Progenitor cell of endocrine pancreas (in vitro differentiated cells): ENCODE measurements around the gene PARVA. TPM values are rescaled to one million over a fixed set of nuclear protein-coding genes. Genes with fewer than 3 reads are reported as not detected.

Experiments
- DNase-seq: peaks from one replicate; pipeline ENCODE4 v3.0.0; 2021; ENCODE audit warnings: low spot score; ENCODE audit not compliant: unreplicated experiment
- H3K27ac Mint-ChIP-seq: 2 replicates; pipeline ENCODE4 v1.8.0; 2021; ENCODE audit warnings: mild to moderate bottlenecking, moderate library complexity, mixed read lengths
- H3K27me3 Mint-ChIP-seq: 2 replicates; pipeline ENCODE4 v1.8.0; 2021; ENCODE audit warnings: mixed read lengths
- H3K36me3 Mint-ChIP-seq: 2 replicates; pipeline ENCODE4 v1.8.0; 2022; ENCODE audit warnings: mixed read lengths; ENCODE audit not compliant: insufficient read depth
- H3K4me1 Mint-ChIP-seq: 2 replicates; pipeline ENCODE4 v1.8.0; 2021; ENCODE audit warnings: low read depth, mixed read lengths
- H3K4me3 Mint-ChIP-seq: 2 replicates; pipeline ENCODE4 v1.8.0; 2021; ENCODE audit warnings: low read depth, mild to moderate bottlenecking, moderate library complexity, mixed read lengths
- H3K9me3 Mint-ChIP-seq: 2 replicates; pipeline ENCODE4 v1.8.0; 2021; ENCODE audit warnings: low read depth, mixed read lengths
- total RNA-seq: library from RNA; stranded (reverse); gene quantifications from 2 replicates; pipeline ENCODE4 v1.2.1, GENCODE V29; 2021
- TF ChIP-seq, protein P1 (sequence below): fragments of 200-600 bp; sonication (generic); IDR thresholded peaks from one replicate; pipeline ENCODE4 v1.5.0; 2021; ENCODE audit warnings: antibody characterized with exemption, mild to moderate bottlenecking; ENCODE audit not compliant: unreplicated experiment

Gene PARVA
- total RNA-seq, 1 donor from 2014 or later, result 49.3 TPM

DNA sequence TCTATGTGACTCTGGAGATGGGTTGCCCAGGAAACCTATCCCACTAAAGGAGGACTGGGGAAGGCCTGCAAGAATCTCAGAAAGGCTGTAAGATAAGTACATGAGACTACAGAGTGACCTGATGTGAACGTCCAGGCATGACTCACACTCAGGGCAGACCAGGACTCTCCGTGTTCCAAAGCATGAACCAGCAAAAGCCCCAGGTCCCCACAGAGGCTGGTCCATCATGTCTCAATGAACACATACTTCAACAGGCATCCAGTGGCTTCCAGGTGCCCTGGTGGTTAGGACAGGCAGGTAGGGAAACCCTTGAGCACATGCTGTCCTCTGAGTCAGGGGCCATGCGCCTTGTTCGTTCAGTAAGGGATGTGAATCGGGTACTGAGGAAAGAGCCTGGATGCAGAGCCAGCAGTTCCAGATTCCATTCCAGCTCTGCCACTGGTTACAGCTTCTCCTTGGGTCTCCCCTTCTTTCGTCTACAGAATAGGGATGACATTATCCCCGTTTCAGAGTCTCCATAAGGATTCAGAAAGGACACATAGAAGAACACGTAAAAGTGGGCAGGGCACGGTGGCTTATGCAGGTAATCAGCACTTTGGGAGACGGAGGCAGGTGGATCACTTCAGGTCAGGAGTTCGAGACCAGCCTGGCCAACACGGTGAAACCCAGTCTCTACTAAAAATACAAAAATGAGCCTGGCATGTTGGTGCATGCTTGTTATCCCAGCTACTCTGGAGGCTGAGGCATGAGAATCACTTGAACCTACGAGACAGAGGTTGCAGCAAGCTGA lies 167.8 kb downstream of the PARVA start:
- peaks cover 8% of the 10 kb centered on the region for H3K27me3 Mint-ChIP-seq
- no peaks in the 10 kb centered on the region for H3K36me3 Mint-ChIP-seq
- DNase-seq, result no peak
- H3K27ac Mint-ChIP-seq, result no peak overlapping the region
- H3K9me3 Mint-ChIP-seq, result no peaks in the 10 kb centered on the region
- no peaks in the 10 kb centered on the region for H3K4me1 Mint-ChIP-seq
- TF ChIP-seq, protein P1, sequence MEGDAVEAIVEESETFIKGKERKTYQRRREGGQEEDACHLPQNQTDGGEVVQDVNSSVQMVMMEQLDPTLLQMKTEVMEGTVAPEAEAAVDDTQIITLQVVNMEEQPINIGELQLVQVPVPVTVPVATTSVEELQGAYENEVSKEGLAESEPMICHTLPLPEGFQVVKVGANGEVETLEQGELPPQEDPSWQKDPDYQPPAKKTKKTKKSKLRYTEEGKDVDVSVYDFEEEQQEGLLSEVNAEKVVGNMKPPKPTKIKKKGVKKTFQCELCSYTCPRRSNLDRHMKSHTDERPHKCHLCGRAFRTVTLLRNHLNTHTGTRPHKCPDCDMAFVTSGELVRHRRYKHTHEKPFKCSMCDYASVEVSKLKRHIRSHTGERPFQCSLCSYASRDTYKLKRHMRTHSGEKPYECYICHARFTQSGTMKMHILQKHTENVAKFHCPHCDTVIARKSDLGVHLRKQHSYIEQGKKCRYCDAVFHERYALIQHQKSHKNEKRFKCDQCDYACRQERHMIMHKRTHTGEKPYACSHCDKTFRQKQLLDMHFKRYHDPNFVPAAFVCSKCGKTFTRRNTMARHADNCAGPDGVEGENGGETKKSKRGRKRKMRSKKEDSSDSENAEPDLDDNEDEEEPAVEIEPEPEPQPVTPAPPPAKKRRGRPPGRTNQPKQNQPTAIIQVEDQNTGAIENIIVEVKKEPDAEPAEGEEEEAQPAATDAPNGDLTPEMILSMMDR, result no peak
- no peak overlapping the region for H3K4me3 Mint-ChIP-seq

DNA sequence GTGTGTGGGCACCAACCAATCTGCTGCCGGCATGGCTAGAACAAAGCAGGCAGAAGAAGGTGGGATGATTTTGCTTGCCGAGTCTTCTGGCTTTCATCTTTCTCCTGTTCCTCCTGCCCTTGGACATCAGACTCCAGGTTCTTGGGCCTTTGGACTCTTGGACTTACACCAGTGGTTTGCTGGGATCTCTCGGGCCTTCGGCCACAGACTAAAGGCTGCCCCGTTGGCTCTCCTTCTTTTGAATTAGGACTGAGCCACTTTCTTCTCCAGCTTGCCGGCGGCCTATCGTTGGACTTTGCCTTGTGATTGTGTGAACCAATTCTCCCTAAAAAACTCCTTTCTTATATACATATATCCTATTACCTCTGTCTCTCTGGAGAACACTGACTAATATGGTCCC lies 168.8 kb downstream of the PARVA start:
- H3K9me3 Mint-ChIP-seq, result no peaks in the 10 kb centered on the region
- no peaks in the 10 kb centered on the region for H3K4me1 Mint-ChIP-seq
- no peak for DNase-seq
- peaks cover 8% of the 10 kb centered on the region for H3K27me3 Mint-ChIP-seq
- no peak overlapping the region for H3K27ac Mint-ChIP-seq
- no peak overlapping the region for H3K4me3 Mint-ChIP-seq
- TF ChIP-seq, protein P1, result no peak
- H3K36me3 Mint-ChIP-seq, result no peaks in the 10 kb centered on the region

DNA sequence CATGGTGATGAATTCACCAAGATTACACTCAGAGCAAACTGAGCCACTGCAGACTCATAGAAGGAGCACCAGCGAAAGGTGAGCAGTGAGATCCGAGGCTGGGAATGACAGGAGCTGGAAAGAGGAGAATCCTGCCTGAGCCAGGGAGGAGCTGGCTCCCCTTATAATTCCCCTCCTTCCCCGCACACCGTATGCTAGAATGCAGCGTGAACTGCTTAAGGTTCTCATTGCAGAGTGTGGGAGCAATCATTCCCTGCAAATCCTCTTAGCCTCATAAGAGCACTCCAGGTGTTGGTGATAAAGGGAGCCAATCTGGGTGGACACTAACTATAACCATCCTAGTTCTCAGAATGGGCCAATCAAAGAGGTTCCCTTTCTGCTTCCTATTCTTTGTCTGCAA lies 169.3 kb downstream of the PARVA start:
- Mint-ChIP-seq H3K9me3 (no peaks in the 10 kb centered on the region), H3K36me3 (no peaks in the 10 kb centered on the region), H3K27ac (no peak overlapping the region), H3K4me1 (no peaks in the 10 kb centered on the region), H3K4me3 (no peak overlapping the region), H3K27me3 (peaks cover 8% of the 10 kb centered on the region)
- no peak for DNase-seq
- TF ChIP-seq, protein P1, result no peak

DNA sequence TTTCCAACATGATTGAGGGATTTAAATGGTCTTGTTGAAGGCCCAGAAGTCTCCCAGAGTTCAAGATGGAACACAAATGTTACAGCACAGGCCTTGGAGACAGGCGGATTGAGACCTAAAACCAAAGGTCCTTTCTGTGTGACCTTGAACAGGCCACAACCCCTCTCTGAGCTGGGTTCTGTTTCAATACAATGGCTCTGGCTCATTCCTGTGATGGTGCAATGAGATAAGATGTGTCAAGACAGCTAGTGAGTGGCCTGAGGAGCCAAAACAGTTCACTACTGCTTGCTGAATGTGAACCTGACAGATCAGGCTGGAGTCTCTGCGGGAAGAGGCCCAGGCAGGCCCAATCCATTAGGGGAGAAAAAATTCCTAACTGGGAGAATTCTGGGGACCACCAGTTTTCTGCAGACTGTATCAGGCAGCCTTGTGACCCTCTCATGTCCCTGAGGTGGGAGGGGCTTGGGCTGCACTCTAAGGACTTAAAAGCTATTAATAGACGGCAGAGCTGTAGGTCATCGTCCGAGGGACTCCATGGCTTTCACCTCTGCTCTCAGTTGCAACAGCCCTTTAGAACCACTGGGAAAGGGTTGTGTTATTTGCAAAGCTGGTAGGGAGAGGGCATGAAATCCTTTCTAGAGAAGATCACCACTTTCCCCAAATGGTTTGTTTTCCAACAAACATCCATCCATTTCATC lies 170.7 kb downstream of the PARVA start:
- H3K4me1 Mint-ChIP-seq, result no peaks in the 10 kb centered on the region
- peaks cover 8% of the 10 kb centered on the region for H3K27me3 Mint-ChIP-seq
- H3K4me3 Mint-ChIP-seq, result no peak overlapping the region
- H3K27ac Mint-ChIP-seq, result no peak overlapping the region
- H3K9me3 Mint-ChIP-seq, result no peaks in the 10 kb centered on the region
- H3K36me3 Mint-ChIP-seq, result no peaks in the 10 kb centered on the region
- TF ChIP-seq, protein P1, result no peak
- no peak for DNase-seq

DNA sequence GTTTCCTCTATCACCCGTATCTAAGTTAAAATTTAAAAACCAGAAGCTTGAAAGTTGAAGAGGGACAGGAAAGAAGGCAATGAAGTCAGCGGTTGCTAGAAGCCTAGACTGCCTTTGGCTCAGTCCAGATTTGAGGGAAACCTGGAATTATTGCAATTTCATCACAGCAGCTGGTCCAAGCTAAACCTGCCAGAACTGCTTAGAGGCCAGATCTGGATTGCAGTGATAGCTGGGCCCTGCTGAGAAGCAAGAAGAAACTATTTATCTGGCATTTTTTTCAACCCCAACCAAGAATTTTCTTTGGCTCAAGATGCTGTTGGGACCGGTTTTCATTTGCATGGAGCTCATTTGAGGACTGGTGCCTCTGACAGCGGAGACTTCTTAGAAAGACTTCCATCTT lies 175.3 kb downstream of the PARVA start:
- Mint-ChIP-seq H3K36me3 (no peaks in the 10 kb centered on the region), H3K4me1 (no peaks in the 10 kb centered on the region)
- TF ChIP-seq, protein P1, result no peak

More for the DNA sequence above, 175.3 kb downstream of the PARVA start:
- Mint-ChIP-seq H3K4me3 (no peak overlapping the region), H3K27me3 (no peaks in the 10 kb centered on the region), H3K27ac (no peak overlapping the region), H3K9me3 (peaks cover 11% of the 10 kb centered on the region)
- no peak for DNase-seq
